ENCODE measurements around the gene WDR46. TPM values are rescaled to one million over a fixed set of nuclear protein-coding genes. Genes with fewer than 3 reads are reported as not detected.

Gene WDR46
- polyA plus RNA-seq, 3 donors, result 33.3 to 41.0 (median 37.3) TPM

- no peaks in the 10 kb centered on the region for H3K36me3 ChIP-seq (replicated peaks in 1 of 2; ENCODE audit: control insufficient read depth in 1 of 2, insufficient read depth in 2 of 2, low read length in 2 of 2)
- H3K79me2 ChIP-seq (ENCODE audit: insufficient read depth, low read length), result no peaks in the 10 kb centered on the region
- no peak for TF ChIP-seq CTCF (IDR thresholded peaks at IDR 0.05)
- H3K4me2 ChIP-seq (replicated peaks; ENCODE audit: extremely low read depth, low read length, poor library complexity, severe bottlenecking), result no peak overlapping the region
- H3K4me1 Mint-ChIP-seq, result peaks cover 5% of the 10 kb centered on the region
- peaks cover 3 to 8% of the 10 kb centered on the region in 2 donors for H3K27me3 ChIP-seq (ENCODE audit: control insufficient read depth in 2 of 2, insufficient read depth in 2 of 2, low read length in 2 of 2)
- no peaks in the 10 kb centered on the region for H3K36me3 Mint-ChIP-seq
- peaks cover 3 to 10% of the 10 kb centered on the region in 2 donors for H3K4me1 ChIP-seq (ENCODE audit: control insufficient read depth in 1 of 2, insufficient read depth in 2 of 2, low read length in 2 of 2)
- H3K9ac ChIP-seq (ENCODE audit: insufficient read depth, low read length, poor library complexity, severe bottlenecking), result no peak overlapping the region
- intact Hi-C loops (cut with micrococcal nuclease), result loop anchor here (10.0 kb wide), 4 partner anchors 47 to 307 kb away; partner anchors contain the start of gene COL11A2 (in 1 of the 2)
- peaks cover 17 to 26% (median 23%) of the 10 kb centered on the region in 3 donors for H3K27me3 Mint-ChIP-seq (ENCODE audit: low read depth in 3 of 3)
- no peak overlapping the region for H3K4me3 ChIP-seq (replicated peaks in 1 of 3; ENCODE audit: low read depth in 2 of 3, low read length in 3 of 3)
- H4K20me1 ChIP-seq (ENCODE audit: insufficient read depth, low read length), result no peaks in the 10 kb centered on the region
- peak overlapping the region in 1 of 2 donors; percentile 46 for H3K4me3 Mint-ChIP-seq
- DNase-seq, result no peak
- no peak overlapping the region for H3K27ac ChIP-seq (ENCODE audit: low read depth in 1 of 2, low read length in 2 of 2)
- no peaks in the 10 kb centered on the region for H3K9me3 ChIP-seq (replicated peaks in 1 of 2; ENCODE audit: control insufficient read depth in 1 of 2, insufficient read depth in 1 of 2, low read length in 2 of 2)
- H2AFZ ChIP-seq (ENCODE audit: insufficient read depth, low read depth, low read length, poor library complexity, severe bottlenecking), result no peak overlapping the region
- peak overlapping the region in 1 of 7 donors; percentile 15 for H3K27ac Mint-ChIP-seq
- H3K9me3 Mint-ChIP-seq, result peaks cover 0 to 10% (median 0%) of the 10 kb centered on the region in 7 donors
- no CpG with 5 or more reads among the region's 3 CpGs for WGBS (ENCODE audit: insufficient coverage)
These were observed 47.1 kb downstream of the WDR46 start for GRCh38 chr6:33241968-33242367.

- H3K79me2 ChIP-seq (ENCODE audit: insufficient read depth, low read length), result no peaks in the 10 kb centered on the region
- no peaks in the 10 kb centered on the region for H3K9me3 ChIP-seq (replicated peaks in 1 of 2; ENCODE audit: control insufficient read depth in 1 of 2, insufficient read depth in 1 of 2, low read length in 2 of 2)
- H3K27ac ChIP-seq (ENCODE audit: low read depth in 1 of 2, low read length in 2 of 2), result no peak overlapping the region
- TF ChIP-seq CTCF (IDR thresholded peaks at IDR 0.05), result no peak
- Mint-ChIP-seq H3K27ac (peak overlapping the region in 1 of 7 donors; percentile 21), H3K4me3 (no peak overlapping the region), H3K4me1 (peaks cover 5% of the 10 kb centered on the region), H3K36me3 (no peaks in the 10 kb centered on the region), H3K9me3 (peaks cover 0 to 11% (median 0%) of the 10 kb centered on the region in 7 donors), H3K27me3 (ENCODE audit: low read depth in 3 of 3) (peaks cover 13 to 33% (median 27%) of the 10 kb centered on the region in 3 donors)
- H2AFZ ChIP-seq (ENCODE audit: insufficient read depth, low read depth, low read length, poor library complexity, severe bottlenecking), result no peak overlapping the region
- peaks cover 2 to 15% of the 10 kb centered on the region in 2 donors for H3K27me3 ChIP-seq (ENCODE audit: control insufficient read depth in 2 of 2, insufficient read depth in 2 of 2, low read length in 2 of 2)
- no peaks in the 10 kb centered on the region for H4K20me1 ChIP-seq (ENCODE audit: insufficient read depth, low read length)
- H3K9ac ChIP-seq (ENCODE audit: insufficient read depth, low read length, poor library complexity, severe bottlenecking), result no peak overlapping the region
- WGBS (ENCODE audit: insufficient coverage), result 77% methylated on average over 2 of the region's 2 CpGs
- no peak overlapping the region for H3K4me2 ChIP-seq (replicated peaks; ENCODE audit: extremely low read depth, low read length, poor library complexity, severe bottlenecking)
- DNase-seq, result no peak
- peaks cover 3 to 10% of the 10 kb centered on the region in 2 donors for H3K4me1 ChIP-seq (ENCODE audit: control insufficient read depth in 1 of 2, insufficient read depth in 2 of 2, low read length in 2 of 2)
- no peaks in the 10 kb centered on the region for H3K36me3 ChIP-seq (replicated peaks in 1 of 2; ENCODE audit: control insufficient read depth in 1 of 2, insufficient read depth in 2 of 2, low read length in 2 of 2)
- intact Hi-C loops (cut with micrococcal nuclease), result no loop called here
- H3K4me3 ChIP-seq (replicated peaks in 1 of 3; ENCODE audit: low read depth in 2 of 3, low read length in 3 of 3), result no peak overlapping the region
These were observed 51.3 kb downstream of the WDR46 start for GRCh38 chr6:33237741-33238140.
